Measurements from ENCODE around the gene AP3S2. TPM values are rescaled to one million over a fixed set of nuclear protein-coding genes. Genes with fewer than 3 reads are reported as not detected.

AP3S2 gene
- total and polyA plus RNA-seq, 2 of the 13 experiments (the other 11 are each of a cell fraction or from before 2014, with no cell fraction given): 17.6 to 44.4 TPM

- TF ChIP-seq ATAD3A (CRISPR knock-in tag; IDR thresholded peaks at IDR 0.05): no peak
- peak; percentile 97 for TF ChIP-seq ZNF605 (CRISPR knock-in tag; IDR thresholded peaks at IDR 0.05)
- peak; percentile 78; the same call in 1 of the 2 replicates for TF ChIP-seq ZBTB2 (CRISPR knock-in tag; IDR thresholded peaks at IDR 0.05; ENCODE audit: low read depth)
- peak; percentile 85 for TF ChIP-seq ATF7-NPFF (CRISPR knock-in tag; IDR thresholded peaks at IDR 0.05; ENCODE audit: low read depth)
- TF ChIP-seq ZBTB14 (CRISPR knock-in tag; IDR thresholded peaks at IDR 0.05): no peak; the same call in 1 of the 2 replicates
- no peak for TF ChIP-seq ATF5 (CRISPR knock-in tag; IDR thresholded peaks at IDR 0.05; ENCODE audit: low read depth)
- TF ChIP-seq PRDM4 (CRISPR knock-in tag; IDR thresholded peaks at IDR 0.05; ENCODE audit: borderline replicate concordance): no peak
- no peak for TF ChIP-seq ZNF576 (CRISPR knock-in tag; IDR thresholded peaks at IDR 0.05)
- no peak for TF ChIP-seq CEBPZ (IDR thresholded peaks at IDR 0.05; ENCODE audit: low read length)
- peak; percentile 61; the same call in 1 of the 2 replicates for TF ChIP-seq GATA4 (IDR thresholded peaks at IDR 0.05; ENCODE audit: borderline replicate concordance, low read depth)
- no peak for TF ChIP-seq ZBTB49 (CRISPR knock-in tag; IDR thresholded peaks at IDR 0.05; ENCODE audit: borderline replicate concordance)
- no peak for TF ChIP-seq PRMT3 (CRISPR knock-in tag; IDR thresholded peaks at IDR 0.05; ENCODE audit: borderline replicate concordance, low read depth)
- TF ChIP-seq JUND (CRISPR knock-in tag; IDR thresholded peaks at IDR 0.05): peak; percentile 68
- no peak for TF ChIP-seq SCMH1 (CRISPR knock-in tag; IDR thresholded peaks at IDR 0.05; ENCODE audit: borderline replicate concordance)
- TF ChIP-seq NAIF1 (CRISPR knock-in tag; IDR thresholded peaks at IDR 0.05; ENCODE audit: borderline replicate concordance): peak; percentile 80; the same call in 1 of the 2 replicates
Observed at GRCh38 chr15:89893696-89894447, at the start of gene AP3S2 (continued).

Measured in HepG2 (cell line).